Colonic mucosa (tissue), 4 donors: ENCODE measurements around the gene GNAS. TPM values are rescaled to one million over a fixed set of nuclear protein-coding genes. Genes with fewer than 3 reads are reported as not detected.
A peak's percentile ranks its signal among the peaks of the same experiment; 100 is the strongest.

ENCODE experiments used
- DNase-seq: peaks from one replicate; pipeline ENCODE4 v3.0.0-alpha.2; 2020
- H3K27ac ChIP-seq: fragments of 200-600 bp; one replicate; pipeline ENCODE4 v1.8.0; 2021
- H3K27me3 ChIP-seq: fragments of 200-600 bp; one replicate; pipeline ENCODE4 v1.8.0; 2021
- H3K36me3 ChIP-seq: fragments of 200-600 bp; one replicate; pipeline ENCODE4 v1.8.0; 2021
- H3K4me1 ChIP-seq: fragments of 200-600 bp; one replicate; pipeline ENCODE4 v1.8.0; 2021; ENCODE audit warnings: mild to moderate bottlenecking
- H3K4me3 ChIP-seq: fragments of 200-600 bp; one replicate; pipeline ENCODE4 v1.8.0; 2021
- H3K9ac ChIP-seq, 2 donors: one replicate each; pipeline ENCODE4 v1.7.0; 2013; ENCODE audit warnings: control low read depth in 2 of 2, low read depth in 2 of 2, low read length in 2 of 2
- H3K9me3 ChIP-seq: fragments of 200-600 bp; one replicate; pipeline ENCODE4 v1.8.0; 2021
- CTCF ChIP-seq: fragments of 200-600 bp; IDR thresholded peaks from one replicate; pipeline ENCODE4 v1.8.0; 2022; ENCODE audit warnings: antibody characterized with exemption, mild to moderate bottlenecking
- intact Hi-C: fragments of 100-400 bp; cut with DNase I; formaldehyde crosslinking; loops from one replicate; pipeline ENCODE4 v1.14.1; 2022
- total RNA-seq, 2 donors: library from RNA; stranded (reverse); fragmentation: NEBNext Ultra II Directional in 1 of 2; extraction: Animal tissue kit (Norgen Biotek cat#: 25700) in 1 of 2; gene quantifications; one replicate each; pipeline ENCODE4 v1.2.1, GENCODE V29; 2021
- donor health status: healthy.
- donor health status: DM: no; HTN: no; CAD: no.
- donor health status: DM: no; HTN: no; CAD: no.

The GNAS gene
- total RNA-seq, 2 donors from 2014 or later: 683 to 715 TPM

DNA sequence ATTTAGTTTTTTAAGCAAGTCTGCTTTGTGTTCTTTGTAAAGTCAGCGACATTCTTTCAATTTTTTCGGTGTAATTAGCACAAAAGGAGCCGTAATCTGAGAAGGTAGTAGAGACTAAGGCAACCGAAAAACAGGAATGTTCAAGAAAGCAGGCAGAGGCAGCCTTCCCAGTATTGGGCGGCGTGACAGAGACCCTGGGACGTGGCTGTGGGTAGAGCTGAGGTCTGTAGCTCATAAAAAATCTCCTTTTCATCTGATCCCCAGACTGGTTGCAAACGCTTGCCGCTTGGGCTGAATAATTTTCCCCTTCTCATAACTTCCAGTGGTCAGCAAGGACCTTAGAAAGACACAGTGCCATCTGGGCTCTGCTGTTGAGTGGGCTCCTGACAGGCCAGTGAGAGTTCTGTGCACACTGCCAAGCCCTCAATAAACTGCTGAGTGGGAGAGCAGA is 30.8 kb downstream of the GNAS start:
- TF ChIP-seq CTCF: no peak

GRCh38 chr20:58884966-58885365 is 32.5 kb downstream of the GNAS start:
- no peak overlapping the region for H3K4me3 ChIP-seq
- H3K36me3 ChIP-seq: no peaks in the 10 kb centered on the region
- no peak overlapping the region for H3K9ac ChIP-seq
- no peaks in the 10 kb centered on the region for H3K27me3 ChIP-seq
- no peak for TF ChIP-seq CTCF
- H3K4me1 ChIP-seq: no peaks in the 10 kb centered on the region
- no peak for DNase-seq
- H3K9me3 ChIP-seq: no peaks in the 10 kb centered on the region
- intact Hi-C loops: loop anchor here (5.0 kb wide), 1 partner anchor 157 kb away; the partner anchor contains the start of gene PRELID3B
- no peak overlapping the region for H3K27ac ChIP-seq

More for the DNA sequence above, 30.8 kb downstream of the GNAS start:
- Histone ChIP-seq H3K4me1 (no peaks in the 10 kb centered on the region), H3K9me3 (no peaks in the 10 kb centered on the region), H3K27me3 (no peaks in the 10 kb centered on the region), H3K27ac (no peak overlapping the region), H3K36me3 (no peaks in the 10 kb centered on the region), H3K9ac (no peak overlapping the region), H3K4me3 (no peak overlapping the region)
- intact Hi-C loops: no loop called here
- no peak for DNase-seq

DNA sequence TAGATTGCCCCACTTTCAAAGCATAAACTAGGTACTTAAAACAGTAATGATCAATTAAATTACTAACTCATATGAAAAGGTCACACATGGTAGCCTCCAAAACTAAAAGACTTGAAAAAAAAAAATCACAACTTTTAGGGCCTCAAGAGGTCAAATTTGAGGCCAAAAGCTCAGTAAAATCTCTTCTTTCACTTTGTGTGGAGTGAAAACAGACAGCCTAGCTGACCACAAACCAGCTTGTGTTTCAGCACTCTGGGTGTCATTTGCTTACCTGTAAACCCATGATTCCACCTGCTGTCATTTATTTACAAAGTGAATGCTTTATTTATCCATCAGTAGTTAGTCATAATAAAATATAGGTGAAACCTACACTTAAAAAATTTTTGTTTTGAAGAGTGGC is 34.0 kb downstream of the GNAS start:
- intact Hi-C loops: loop anchor here (5.0 kb wide), 1 partner anchor 156 kb away; the partner anchor contains the start of gene PRELID3B
- Histone ChIP-seq H3K36me3 (no peaks in the 10 kb centered on the region), H3K4me3 (no peak overlapping the region), H3K4me1 (no peaks in the 10 kb centered on the region), H3K9me3 (no peaks in the 10 kb centered on the region), H3K27ac (no peak overlapping the region), H3K27me3 (no peaks in the 10 kb centered on the region), H3K9ac (no peak overlapping the region)
- no peak for TF ChIP-seq CTCF
- DNase-seq: no peak

DNA sequence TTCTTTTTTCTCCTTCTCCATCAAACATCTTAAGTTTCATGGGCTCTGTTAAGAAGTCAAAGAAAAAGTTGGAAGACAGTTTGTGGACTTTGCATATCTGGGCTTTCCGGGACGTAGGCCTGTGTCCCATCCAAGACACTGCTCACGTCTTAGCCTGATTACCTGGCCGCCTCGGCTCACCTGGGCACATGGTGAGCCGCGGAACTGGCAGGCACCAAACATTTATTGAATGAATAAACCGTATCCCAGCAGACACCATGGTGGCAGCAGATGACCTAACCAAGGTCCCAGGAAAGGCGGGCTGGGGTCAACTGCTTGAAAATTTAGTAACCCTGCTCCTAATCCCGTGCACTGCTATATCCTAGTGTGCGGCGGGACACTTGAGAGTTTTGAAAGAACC is 35.6 kb downstream of the GNAS start:
- intact Hi-C loops: loop anchor here (5.0 kb wide), 1 partner anchor 154 kb away; the partner anchor contains the start of gene PRELID3B
- DNase-seq: no peak

DNA sequence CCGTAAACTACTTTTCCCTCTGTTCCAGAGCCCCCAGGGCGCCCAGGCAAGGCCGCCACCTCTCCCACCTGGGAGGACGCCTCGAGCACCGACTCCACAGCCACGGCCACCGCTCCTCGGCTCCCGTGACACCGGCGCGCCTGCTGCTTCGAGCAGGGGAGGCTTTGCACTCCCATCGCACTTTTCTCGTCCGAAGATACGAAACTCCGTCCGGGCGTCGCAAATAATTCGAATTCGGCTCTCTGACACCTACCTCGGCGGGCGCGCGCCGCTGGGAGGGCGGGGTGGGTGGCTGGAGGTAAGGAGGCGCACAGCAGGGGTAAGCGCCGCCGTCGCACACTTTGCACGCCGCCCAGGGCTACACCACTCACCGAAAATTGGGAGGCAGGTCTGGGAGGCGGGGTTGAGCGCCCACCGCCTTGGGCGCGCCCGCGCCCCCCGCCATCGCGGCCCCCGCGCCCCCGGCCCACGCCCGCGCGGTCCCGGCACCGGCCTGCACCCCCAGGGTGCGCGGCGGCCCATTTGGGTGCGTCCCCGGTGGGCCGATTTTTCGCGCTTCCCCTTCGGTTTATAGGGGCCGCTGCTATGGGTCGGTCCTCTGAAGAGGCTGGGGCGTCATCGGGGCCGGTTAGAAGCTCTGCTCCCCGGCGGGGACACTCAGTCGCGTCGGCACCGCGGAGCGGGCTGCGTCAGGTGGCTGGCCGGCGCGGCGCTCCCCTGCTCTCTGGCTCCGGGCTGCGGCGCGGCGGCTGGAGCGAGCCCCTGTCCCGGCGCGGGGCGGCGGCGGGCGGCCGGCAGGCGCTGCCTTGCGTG is 36.2 kb downstream of the GNAS start:
- H3K9me3 ChIP-seq: no peaks in the 10 kb centered on the region
- no peaks in the 10 kb centered on the region for H3K27me3 ChIP-seq
- H3K36me3 ChIP-seq: no peaks in the 10 kb centered on the region
- DNase-seq: peak; percentile 80
- intact Hi-C loops: loop anchor here (5.0 kb wide), 1 partner anchor 154 kb away; the partner anchor contains the start of gene PRELID3B
- H3K4me1 ChIP-seq: peaks cover under 1% of the 10 kb centered on the region
- peak overlapping the region; percentile 64 to 81 for H3K9ac ChIP-seq
- peak overlapping the region; percentile 48 for H3K4me3 ChIP-seq
- H3K27ac ChIP-seq: peak overlapping the region; percentile 89
- no peak for TF ChIP-seq CTCF

More for the DNA sequence above, 35.6 kb downstream of the GNAS start:
- no peaks in the 10 kb centered on the region for H3K36me3 ChIP-seq
- H3K27me3 ChIP-seq: no peaks in the 10 kb centered on the region
- TF ChIP-seq CTCF: no peak
- H3K9ac ChIP-seq: peak overlapping the region; percentile 64 to 76
- no peaks in the 10 kb centered on the region for H3K4me1 ChIP-seq
- peak overlapping the region; percentile 44 for H3K4me3 ChIP-seq
- H3K27ac ChIP-seq: peak overlapping the region; percentile 23
- no peaks in the 10 kb centered on the region for H3K9me3 ChIP-seq
